Activated naive CD4-positive, alpha-beta T cell treated with anti-CD3 and anti-CD28 coated beads, Interleukin-2, amount 50 U/mL, for 72 hours (primary cell): ENCODE data around the gene AIG1. TPM values are rescaled to one million over a fixed set of nuclear protein-coding genes. Genes with fewer than 3 reads are reported as not detected.

Source experiments
- ATAC-seq, 2 donors: fragments of 150-1000 bp; cut with Tn5 transposase; 2 replicates each; pipeline ENCODE4 v1.10.0; 2021; ENCODE audit warnings: mild to moderate bottlenecking in 2 of 2, moderate library complexity in 2 of 2
- DNase-seq, 2 donors: peaks; one replicate each; pipeline ENCODE4 v3.0.0; 2021 to 2022; ENCODE audit warnings: low spot score in 2 of 2
- H3K27ac Mint-ChIP-seq, 2 donors: one replicate each; pipeline ENCODE4 v1.8.0; 2022; ENCODE audit warnings: mild to moderate bottlenecking in 2 of 2, mixed read lengths in 2 of 2
- H3K36me3 Mint-ChIP-seq, 2 donors: one replicate each; pipeline ENCODE4 v1.8.0; 2022; ENCODE audit warnings: mixed read lengths in 2 of 2
- H3K9me3 Mint-ChIP-seq, 2 donors: one replicate each; pipeline ENCODE4 v1.8.0; 2022; ENCODE audit warnings: mixed read lengths in 2 of 2
- total RNA-seq, 2 donors: library from RNA; stranded (reverse); gene quantifications; one replicate each; pipeline ENCODE4 v1.2.3, GENCODE V29; 2022

AIG1 gene
- total RNA-seq, 2 donors from 2014 or later: 15.5 to 34.8 TPM

- DNase-seq (no peak), ATAC-seq (no peak)
- no peaks in the 10 kb centered on the region for H3K9me3 Mint-ChIP-seq
- no peak overlapping the region for H3K27ac Mint-ChIP-seq
- H3K36me3 Mint-ChIP-seq: no peaks in the 10 kb centered on the region
These were observed 11.1 kb upstream of the AIG1 start for GRCh38 chr6:143049611-143050010.

GRCh38 chr6:143050509-143050908 is 10.2 kb upstream of the AIG1 start:
- H3K9me3 Mint-ChIP-seq: no peaks in the 10 kb centered on the region
- DNase-seq (no peak), ATAC-seq (no peak)
- H3K27ac Mint-ChIP-seq: no peak overlapping the region
- H3K36me3 Mint-ChIP-seq: no peaks in the 10 kb centered on the region

- DNase-seq (no peak), ATAC-seq (no peak)
- Mint-ChIP-seq H3K27ac (no peak overlapping the region), H3K36me3 (peaks cover 0 to under 1% of the 10 kb centered on the region in 2 donors), H3K9me3 (no peaks in the 10 kb centered on the region)
These were observed 8.4 kb upstream of the AIG1 start for GRCh38 chr6:143052282-143052681.

GRCh38 chr6:143053856-143054255 is 6.8 kb upstream of the AIG1 start:
- Mint-ChIP-seq H3K9me3 (peaks cover 0 to 6% of the 10 kb centered on the region in 2 donors), H3K36me3 (peaks cover 0 to 5% of the 10 kb centered on the region in 2 donors)

GRCh38 chr6:143054329-143054728 is 6.4 kb upstream of the AIG1 start:
- Mint-ChIP-seq H3K36me3 (peaks cover 0 to 5% of the 10 kb centered on the region in 2 donors), H3K27ac (no peak overlapping the region), H3K9me3 (peaks cover 0 to 9% of the 10 kb centered on the region in 2 donors)
- no peak for DNase-seq
- ATAC-seq: no peak

More at GRCh38 chr6:143053856-143054255, 6.8 kb upstream of the AIG1 start:
- H3K27ac Mint-ChIP-seq: no peak overlapping the region
- DNase-seq: no peak
- ATAC-seq: no peak

- peaks cover 0 to 8% of the 10 kb centered on the region in 2 donors for H3K36me3 Mint-ChIP-seq
- DNase-seq: no peak
These were observed 5.5 kb upstream of the AIG1 start for GRCh38 chr6:143055213-143055612.

GRCh38 chr6:143055891-143056290 is 4.8 kb upstream of the AIG1 start:
- DNase-seq (no peak), ATAC-seq (no peak)
- H3K36me3 Mint-ChIP-seq: peaks cover 1 to 11% of the 10 kb centered on the region in 2 donors
- H3K9me3 Mint-ChIP-seq: peaks cover 0 to 9% of the 10 kb centered on the region in 2 donors
- no peak overlapping the region for H3K27ac Mint-ChIP-seq

More at GRCh38 chr6:143055213-143055612, 5.5 kb upstream of the AIG1 start:
- peaks cover 0 to 9% of the 10 kb centered on the region in 2 donors for H3K9me3 Mint-ChIP-seq
- H3K27ac Mint-ChIP-seq: no peak overlapping the region
- no peak for ATAC-seq

- Mint-ChIP-seq H3K27ac (peak overlapping the region; percentile 80 to 98), H3K36me3 (peaks cover 7 to 16% of the 10 kb centered on the region in 2 donors), H3K9me3 (peaks cover 0 to 9% of the 10 kb centered on the region in 2 donors)
- no peak for ATAC-seq
- no peak for DNase-seq
These were observed 1.7 kb upstream of the AIG1 start for GRCh38 chr6:143058987-143059386.

GRCh38 chr6:143059663-143060353 is 881 bp upstream of the AIG1 start:
- DNase-seq (peak in 1 of 2 donors; percentile 40), ATAC-seq (peak; percentile 69 to 77)
- peaks cover 0 to 9% of the 10 kb centered on the region in 2 donors for H3K9me3 Mint-ChIP-seq
- H3K36me3 Mint-ChIP-seq: peaks cover 7 to 20% of the 10 kb centered on the region in 2 donors
- peak overlapping the region; percentile 98 for H3K27ac Mint-ChIP-seq

- peak; percentile 78 to 81 for DNase-seq
- peak; percentile 77 to 81 for ATAC-seq
- H3K9me3 Mint-ChIP-seq: peaks cover 0 to 9% of the 10 kb centered on the region in 2 donors
- H3K27ac Mint-ChIP-seq: peak overlapping the region; percentile 98
- peaks cover 7 to 25% of the 10 kb centered on the region in 2 donors for H3K36me3 Mint-ChIP-seq
These were observed 309 bp upstream of the AIG1 start for GRCh38 chr6:143060354-143060805.

GRCh38 chr6:143061597-143062385 is 1.1 kb downstream of the AIG1 start:
- ATAC-seq: no peak
- peak overlapping the region; percentile 96 to 98 for H3K27ac Mint-ChIP-seq
- peaks cover 7 to 30% of the 10 kb centered on the region in 2 donors for H3K36me3 Mint-ChIP-seq
- peaks cover 0 to 9% of the 10 kb centered on the region in 2 donors for H3K9me3 Mint-ChIP-seq
- DNase-seq: no peak

GRCh38 chr6:143062551-143062950 is 1.9 kb downstream of the AIG1 start:
- Mint-ChIP-seq H3K27ac (no peak overlapping the region), H3K36me3 (peaks cover 7 to 27% of the 10 kb centered on the region in 2 donors), H3K9me3 (peaks cover 0 to 7% of the 10 kb centered on the region in 2 donors)
- no peak for ATAC-seq
- no peak for DNase-seq

GRCh38 chr6:143063631-143064030 is 2.9 kb downstream of the AIG1 start:
- Mint-ChIP-seq H3K36me3 (peaks cover 7 to 25% of the 10 kb centered on the region in 2 donors), H3K9me3 (peaks cover 0 to 5% of the 10 kb centered on the region in 2 donors), H3K27ac (no peak overlapping the region)
- DNase-seq (no peak), ATAC-seq (no peak)

- no peak for DNase-seq
- Mint-ChIP-seq H3K36me3 (peaks cover 7 to 25% of the 10 kb centered on the region in 2 donors), H3K9me3 (no peaks in the 10 kb centered on the region), H3K27ac (no peak overlapping the region)
- no peak for ATAC-seq
These were observed 3.6 kb downstream of the AIG1 start for GRCh38 chr6:143064271-143064670.

GRCh38 chr6:143064951-143065683 is 4.4 kb downstream of the AIG1 start:
- H3K27ac Mint-ChIP-seq: no peak overlapping the region
- DNase-seq: no peak
- peaks cover 7 to 23% of the 10 kb centered on the region in 2 donors for H3K36me3 Mint-ChIP-seq
- H3K9me3 Mint-ChIP-seq: no peaks in the 10 kb centered on the region
- no peak for ATAC-seq

GRCh38 chr6:143068001-143068400 is 7.3 kb downstream of the AIG1 start:
- DNase-seq (no peak), ATAC-seq (no peak)
- H3K36me3 Mint-ChIP-seq: peaks cover 0 to 14% of the 10 kb centered on the region in 2 donors
- H3K27ac Mint-ChIP-seq: no peak overlapping the region
- peaks cover 2% of the 10 kb centered on the region in 2 donors for H3K9me3 Mint-ChIP-seq
